Smooth muscle cell (in vitro differentiated cells): ENCODE results near the gene TERT. TPM values are rescaled to one million over a fixed set of nuclear protein-coding genes. Genes with fewer than 3 reads are reported as not detected.

Experiments
- DNase-seq: peaks from one replicate; lab custom pipeline; 2025; ENCODE audit not compliant: unreplicated experiment; lab: John Stamatoyannopoulos, UW
- H2AFZ ChIP-seq: fragments of 200-600 bp; sonication (generic); 2 replicates; pipeline ENCODE4 v1.6.0; 2016; ENCODE audit warnings: antibody characterized with exemption, low read depth, mild to moderate bottlenecking
- H3F3A ChIP-seq: fragments of 200-600 bp; sonication (generic); 2 replicates; pipeline ENCODE4 v1.6.0; 2017; ENCODE audit warnings: antibody characterized with exemption, low read depth
- H3K27ac ChIP-seq: fragments of 200-600 bp; sonication (generic); 2 replicates; pipeline ENCODE4 v1.5.1; 2016; ENCODE audit warnings: low read depth, mild to moderate bottlenecking
- H3K27me3 ChIP-seq: fragments of 200-600 bp; sonication (generic); 2 replicates; pipeline ENCODE4 v1.6.1; 2016; ENCODE audit warnings: low read depth, mild to moderate bottlenecking
- H3K36me3 ChIP-seq: fragments of 200-600 bp; sonication (generic); 2 replicates; pipeline ENCODE4 v1.5.1; 2016; ENCODE audit warnings: low read depth
- H3K4me1 ChIP-seq: fragments of 200-600 bp; sonication (generic); 2 replicates; pipeline ENCODE4 v1.5.1; 2016; ENCODE audit warnings: low read depth
- H3K4me2 ChIP-seq: fragments of 200-600 bp; sonication (generic); 2 replicates; pipeline ENCODE4 v1.6.0; 2016; ENCODE audit warnings: mild to moderate bottlenecking
- H3K4me3 ChIP-seq: fragments of 200-600 bp; sonication (generic); 2 replicates; pipeline ENCODE4 v1.5.1; 2016; ENCODE audit warnings: mild to moderate bottlenecking
- H3K79me2 ChIP-seq: fragments of 200-600 bp; sonication (generic); 2 replicates; pipeline ENCODE4 v1.6.0; 2016; ENCODE audit warnings: low read depth, mild to moderate bottlenecking
- H3K9ac ChIP-seq: fragments of 200-600 bp; sonication (generic); 2 replicates; pipeline ENCODE4 v1.6.0; 2016; ENCODE audit warnings: low read depth
- H3K9me3 ChIP-seq: fragments of 200-600 bp; sonication (generic); replicated peaks from 2 replicates; pipeline ENCODE4 v1.5.1; 2016; ENCODE audit warnings: low read depth
- H4K20me1 ChIP-seq: fragments of 200-600 bp; sonication (generic); 2 replicates; pipeline ENCODE4 v1.6.0; 2016; ENCODE audit warnings: low read depth
- CTCF ChIP-seq: fragments of 200-600 bp; sonication (generic); IDR thresholded peaks from 2 replicates; pipeline ENCODE4 v1.5.1; 2017; ENCODE audit warnings: borderline replicate concordance, mild to moderate bottlenecking, antibody characterized with exemption; ENCODE audit not compliant: insufficient read depth, poor library complexity, severe bottlenecking
- WGBS: methylation state at CpG from one replicate; pipeline ENCODE4 v1.1.7; 2016; ENCODE audit warnings: low lambda C conversion rate; 5-methylcytosine and 5-hydroxymethylcytosine counted together
- polyA plus RNA-seq: library from polyadenylated mRNA; unstranded; fragments of >200 nt; fragmentation: Nextera tagmentation; extraction: Ambion mirVana; gene quantifications from 2 replicates; pipeline ENCODE4 v1.2.1, GENCODE V29; 2016
- total RNA-seq: library from RNA; depleted of rRNA; stranded (reverse); fragments of >200 nt; gene quantifications from 2 replicates; pipeline ENCODE4 v1.2.3, GENCODE V29; 2014

The TERT gene
- total and polyA plus RNA-seq, 2 experiments from 2014 or later, result not detected

GRCh38 chr5:1251678-1252580, 42.9 kb downstream of the TERT start:
- no peak overlapping the region for H3K9ac ChIP-seq

GRCh38 chr5:1249366-1250280, 45.2 kb downstream of the TERT start:
- H3K4me2 ChIP-seq, result no peak overlapping the region
- H4K20me1 ChIP-seq, result no peaks in the 10 kb centered on the region
- no peaks in the 10 kb centered on the region for H3K9me3 ChIP-seq
- no peak overlapping the region for H3K27ac ChIP-seq
- H3K36me3 ChIP-seq, result no peaks in the 10 kb centered on the region
- DNase-seq, result no peak
- H3K79me2 ChIP-seq, result no peaks in the 10 kb centered on the region
- H3F3A ChIP-seq, result no peaks in the 10 kb centered on the region
- WGBS, result 86% methylated on average over 26 of the region's 29 CpGs
- no peak for TF ChIP-seq CTCF
- H2AFZ ChIP-seq, result no peak overlapping the region
- H3K9ac ChIP-seq, result no peak overlapping the region
- H3K4me3 ChIP-seq, result no peak overlapping the region
- no peaks in the 10 kb centered on the region for H3K27me3 ChIP-seq
- no peaks in the 10 kb centered on the region for H3K4me1 ChIP-seq

More at GRCh38 chr5:1251678-1252580, 42.9 kb downstream of the TERT start:
- no peak overlapping the region for H3K4me3 ChIP-seq
- DNase-seq, result no peak
- H3K27me3 ChIP-seq, result no peaks in the 10 kb centered on the region
- no peaks in the 10 kb centered on the region for H3K79me2 ChIP-seq
- no peak overlapping the region for H3K27ac ChIP-seq
- H3K9me3 ChIP-seq, result no peaks in the 10 kb centered on the region
- no peaks in the 10 kb centered on the region for H3K4me1 ChIP-seq
- H4K20me1 ChIP-seq, result no peaks in the 10 kb centered on the region
- no peaks in the 10 kb centered on the region for H3F3A ChIP-seq
- H3K36me3 ChIP-seq, result no peaks in the 10 kb centered on the region
- 81% methylated on average over 26 of the region's 27 CpGs for WGBS
- no peak for TF ChIP-seq CTCF
- no peak overlapping the region for H2AFZ ChIP-seq
- no peak overlapping the region for H3K4me2 ChIP-seq

GRCh38 chr5:1247811-1248210, 47.1 kb downstream of the TERT start:
- no peaks in the 10 kb centered on the region for H4K20me1 ChIP-seq
- no peak overlapping the region for H3K4me3 ChIP-seq
- TF ChIP-seq CTCF, result no peak
- H3K9me3 ChIP-seq, result no peaks in the 10 kb centered on the region
- H3K27ac ChIP-seq, result no peak overlapping the region
- no peak overlapping the region for H3K9ac ChIP-seq
- H2AFZ ChIP-seq, result no peak overlapping the region
- DNase-seq, result no peak
- no peaks in the 10 kb centered on the region for H3K4me1 ChIP-seq
- no peaks in the 10 kb centered on the region for H3F3A ChIP-seq
- no peaks in the 10 kb centered on the region for H3K36me3 ChIP-seq
- H3K4me2 ChIP-seq, result no peak overlapping the region
- H3K27me3 ChIP-seq, result no peaks in the 10 kb centered on the region
- no peaks in the 10 kb centered on the region for H3K79me2 ChIP-seq
- 81% methylated on average over 6 of the region's 6 CpGs for WGBS
